Kidney (tissue), 14 donors: ENCODE data around the gene CHKB. TPM values are rescaled to one million over a fixed set of nuclear protein-coding genes. Genes with fewer than 3 reads are reported as not detected.

ENCODE experiments used
- DNase-seq, 5 donors: peaks; one replicate each; pipeline ENCODE4 v3.0.0-alpha.2; 2013 to 2020
- FAIRE-seq: peaks from 2 replicates; lab custom pipeline; 2012; peaks lifted over from hg19 to GRCh38; lab: Jason Lieb, UNC
- H3K27ac ChIP-seq, 2 donors: one replicate each; pipeline ENCODE4 v1.7.0; 2013; ENCODE audit warnings: low read depth in 2 of 2, low read length in 2 of 2, inconsistent platforms in 1 of 2
- H3K27me3 ChIP-seq: one replicate; pipeline ENCODE4 v1.7.1; 2013; ENCODE audit warnings: low read length, inconsistent platforms; ENCODE audit not compliant: control insufficient read depth, insufficient read depth
- H3K36me3 ChIP-seq, 3 donors: one replicate each; pipeline versions ENCODE4 v1.7.0 to v1.7.1; 2013; ENCODE audit warnings: low read length in 3 of 3, control low read depth in 1 of 3, inconsistent platforms in 1 of 3; ENCODE audit not compliant: insufficient read depth in 3 of 3, control insufficient read depth in 2 of 3
- H3K4me1 ChIP-seq, 3 donors: one replicate each; pipeline versions ENCODE4 v1.7.0 to v1.7.1; 2013; ENCODE audit warnings: low read length in 3 of 3, inconsistent platforms in 1 of 3, low read depth in 1 of 3; ENCODE audit not compliant: control insufficient read depth in 2 of 3, insufficient read depth in 2 of 3
- H3K4me3 ChIP-seq, 3 donors: one replicate each; pipeline versions ENCODE4 v1.7.0 to v1.8.1; 2013; ENCODE audit warnings: low read length in 3 of 3, control low read depth in 1 of 3, inconsistent platforms in 1 of 3
- H3K9ac ChIP-seq, 3 donors: one replicate each; pipeline versions ENCODE4 v1.7.0 to v1.7.1; 2013; ENCODE audit warnings: low read length in 3 of 3, control low read depth in 1 of 3, inconsistent platforms in 1 of 3
- H3K9me3 ChIP-seq, 3 donors: one replicate each; pipeline versions ENCODE4 v1.7.0 to v1.7.1; 2013; ENCODE audit warnings: low read length in 3 of 3, control low read depth in 1 of 3, inconsistent platforms in 1 of 3; ENCODE audit not compliant: control insufficient read depth in 2 of 3, insufficient read depth in 1 of 3
- intact Hi-C: fragments of 100-400 bp; cut with DNase I; formaldehyde crosslinking; loops from one replicate; pipeline ENCODE4 v1.11.1; 2022
- polyA plus RNA-seq: library from polyadenylated mRNA; stranded (reverse); fragments of 350-450 nt; fragmentation: Illumina TruSeq; extraction: RNeasy Lipid Tissue Mini Kit (QIAGEN cat#74804); gene quantifications from one replicate; pipeline ENCODE4 v1.2.3, GENCODE V29; 2014; ENCODE audit warnings: low read depth, low replicate concordance; ENCODE audit not compliant: insufficient read depth
- total RNA-seq: library from RNA; stranded (reverse); fragmentation: NEBNext Ultra II Directional; extraction: Animal tissue kit (Norgen Biotek cat#: 25700); gene quantifications from one replicate; pipeline ENCODE4 v1.2.1, GENCODE V29; 2021
- TF ChIP-seq, protein P1 (sequence below): IDR thresholded peaks from 3 replicates; pipeline ENCODE4 v1.5.1; 2012; ENCODE audit warnings: mild to moderate bottlenecking, moderate library complexity, borderline replicate concordance; ENCODE audit not compliant: insufficient read depth; ENCODE audit errors: extremely low read depth
- donor health status: control.
- donor health status: control.
- donor health status: control.
- donor health status: control.
- donor health status: control.
- donor health status: DM: yes; HTN: yes; CAD: no.
- donor health status: Normal renal cell carcinoma (clear cell type).

The CHKB gene
- total and polyA plus RNA-seq, 2 donors from 2014 or later, result 73.0 to 91.7 TPM

DNA sequence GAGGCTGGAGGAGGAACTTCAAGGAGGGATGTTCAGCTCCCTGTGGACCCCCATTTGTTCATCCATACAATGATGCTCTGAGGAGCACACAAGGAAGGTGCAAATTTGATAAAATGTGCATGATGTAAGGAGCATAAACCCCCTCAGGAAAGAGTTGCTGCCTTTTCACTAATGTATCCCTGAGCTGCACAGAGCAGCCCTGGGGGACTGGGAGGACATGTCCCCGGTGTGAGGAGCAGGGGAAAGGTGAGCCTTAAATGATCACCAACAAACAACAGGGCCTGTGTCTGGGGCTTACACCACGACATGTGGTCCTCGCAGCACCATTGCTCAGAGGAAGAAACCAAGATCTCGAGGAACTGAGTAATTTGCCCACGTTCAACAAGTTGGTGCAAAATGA is 14.4 kb upstream of the CHKB start:
- Histone ChIP-seq H3K27ac (no peak overlapping the region), H3K4me1 (peaks cover 0 to 2% (median 0%) of the 10 kb centered on the region in 3 donors), H3K36me3 (no peaks in the 10 kb centered on the region), H3K27me3 (peaks cover 7% of the 10 kb centered on the region), H3K4me3 (no peak overlapping the region), H3K9me3 (no peaks in the 10 kb centered on the region), H3K9ac (no peak overlapping the region)
- no peak for DNase-seq
- TF ChIP-seq, protein P1, sequence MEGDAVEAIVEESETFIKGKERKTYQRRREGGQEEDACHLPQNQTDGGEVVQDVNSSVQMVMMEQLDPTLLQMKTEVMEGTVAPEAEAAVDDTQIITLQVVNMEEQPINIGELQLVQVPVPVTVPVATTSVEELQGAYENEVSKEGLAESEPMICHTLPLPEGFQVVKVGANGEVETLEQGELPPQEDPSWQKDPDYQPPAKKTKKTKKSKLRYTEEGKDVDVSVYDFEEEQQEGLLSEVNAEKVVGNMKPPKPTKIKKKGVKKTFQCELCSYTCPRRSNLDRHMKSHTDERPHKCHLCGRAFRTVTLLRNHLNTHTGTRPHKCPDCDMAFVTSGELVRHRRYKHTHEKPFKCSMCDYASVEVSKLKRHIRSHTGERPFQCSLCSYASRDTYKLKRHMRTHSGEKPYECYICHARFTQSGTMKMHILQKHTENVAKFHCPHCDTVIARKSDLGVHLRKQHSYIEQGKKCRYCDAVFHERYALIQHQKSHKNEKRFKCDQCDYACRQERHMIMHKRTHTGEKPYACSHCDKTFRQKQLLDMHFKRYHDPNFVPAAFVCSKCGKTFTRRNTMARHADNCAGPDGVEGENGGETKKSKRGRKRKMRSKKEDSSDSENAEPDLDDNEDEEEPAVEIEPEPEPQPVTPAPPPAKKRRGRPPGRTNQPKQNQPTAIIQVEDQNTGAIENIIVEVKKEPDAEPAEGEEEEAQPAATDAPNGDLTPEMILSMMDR, result no peak
- intact Hi-C loops, result no loop called here
- no peak for FAIRE-seq

DNA sequence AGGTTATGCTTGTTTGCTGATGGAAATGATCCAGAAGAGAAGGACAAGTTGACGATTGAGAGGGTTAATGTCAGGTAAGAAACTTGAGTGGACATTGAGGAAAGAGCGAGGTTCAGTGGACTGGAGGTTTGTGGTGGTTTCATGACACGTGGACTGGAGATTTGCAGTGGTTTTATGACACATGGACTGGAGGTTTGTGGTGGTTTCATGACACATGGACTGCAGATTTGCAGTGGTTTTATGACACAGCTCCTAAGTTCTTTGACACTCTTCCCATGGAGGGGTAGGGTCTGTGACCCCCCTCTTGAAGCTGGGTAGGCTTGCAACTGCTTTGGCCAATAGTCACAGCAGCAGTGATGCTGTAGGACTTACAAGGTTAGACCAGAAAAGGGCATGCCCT is 12.5 kb upstream of the CHKB start:
- no peak overlapping the region for H3K27ac ChIP-seq
- H3K4me3 ChIP-seq, result no peak overlapping the region
- DNase-seq, result no peak
- H3K36me3 ChIP-seq, result no peaks in the 10 kb centered on the region
- H3K4me1 ChIP-seq, result peaks cover 0 to 2% (median 0%) of the 10 kb centered on the region in 3 donors
- no peak overlapping the region for H3K9ac ChIP-seq
- TF ChIP-seq, protein P1, result no peak
- intact Hi-C loops, result no loop called here
- no peaks in the 10 kb centered on the region for H3K9me3 ChIP-seq
- FAIRE-seq, result no peak
- peaks cover 4% of the 10 kb centered on the region for H3K27me3 ChIP-seq

DNA sequence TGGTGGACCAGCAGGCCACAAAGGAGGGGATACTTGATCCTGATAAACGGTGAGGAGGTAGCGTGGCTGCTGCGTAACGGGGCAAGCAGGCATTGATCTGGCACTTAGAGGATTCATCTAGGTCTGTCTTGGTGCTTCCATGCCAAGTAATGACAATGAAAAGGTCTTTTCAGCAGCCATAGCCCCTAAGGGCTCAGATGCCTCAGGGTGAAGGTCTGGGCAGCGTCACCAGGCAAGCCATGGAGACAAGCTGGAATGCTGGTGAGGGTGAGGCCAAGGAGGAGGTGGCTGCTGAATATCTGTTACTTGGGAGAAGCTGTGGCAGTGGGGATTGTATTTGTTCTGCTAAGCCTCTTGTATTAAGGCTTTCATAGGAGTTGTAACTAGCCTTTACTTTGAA is 4.8 kb upstream of the CHKB start:
- no peaks in the 10 kb centered on the region for H3K36me3 ChIP-seq
- no peak overlapping the region for H3K9ac ChIP-seq
- TF ChIP-seq, protein P1, result no peak
- intact Hi-C loops, result no loop called here
- no peaks in the 10 kb centered on the region for H3K9me3 ChIP-seq
- FAIRE-seq (no peak), DNase-seq (no peak)
- no peaks in the 10 kb centered on the region for H3K27me3 ChIP-seq
- H3K4me1 ChIP-seq, result peaks cover 0 to 4% (median 0%) of the 10 kb centered on the region in 3 donors
- no peak overlapping the region for H3K27ac ChIP-seq
- no peak overlapping the region for H3K4me3 ChIP-seq

DNA sequence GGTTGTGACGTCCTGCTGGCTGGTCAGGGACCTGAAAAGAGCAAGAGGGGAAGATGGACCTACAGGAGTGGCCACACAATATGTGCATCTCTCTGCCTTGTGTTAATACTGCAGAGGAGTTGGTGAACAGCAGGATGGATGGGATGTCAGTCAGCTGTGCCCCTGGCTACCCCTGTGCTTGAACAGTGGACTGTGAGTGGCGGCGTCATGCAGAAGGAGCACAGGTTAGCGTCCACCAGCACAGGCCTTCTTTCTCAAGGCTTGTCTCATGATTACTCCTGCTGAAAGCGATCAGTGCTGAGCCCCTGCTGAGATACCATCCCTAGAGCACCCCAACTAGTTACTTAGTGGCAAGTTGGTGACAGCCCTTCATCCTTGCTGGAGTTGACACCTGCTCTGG is 3.8 kb upstream of the CHKB start:
- no peaks in the 10 kb centered on the region for H3K9me3 ChIP-seq
- H3K9ac ChIP-seq, result no peak overlapping the region
- no peaks in the 10 kb centered on the region for H3K27me3 ChIP-seq
- no peak overlapping the region for H3K4me3 ChIP-seq
- no peak overlapping the region for H3K27ac ChIP-seq
- TF ChIP-seq, protein P1, result no peak
- intact Hi-C loops, result no loop called here
- peaks cover 0 to 11% (median 0%) of the 10 kb centered on the region in 3 donors for H3K4me1 ChIP-seq
- DNase-seq (no peak), FAIRE-seq (no peak)
- no peaks in the 10 kb centered on the region for H3K36me3 ChIP-seq
